K562 (cell line): ENCODE results near the gene NAPB. TPM values are rescaled to one million over a fixed set of nuclear protein-coding genes. Genes with fewer than 3 reads are reported as not detected.
A peak's percentile ranks its signal among the peaks of the same experiment; 100 is the strongest.

Experiments
- CREB3L1 ChIP-seq: fragments of 450-650 bp; IDR thresholded peaks from 2 replicates; pipeline ENCODE4 v1.6.1; 2014; ENCODE audit warnings: low read depth, mild to moderate bottlenecking, moderate library complexity, borderline replicate concordance
- HDAC3 ChIP-seq: fragments of 450-650 bp; IDR thresholded peaks from 2 replicates; pipeline ENCODE4 v1.6.1; 2018; ENCODE audit warnings: borderline replicate concordance, mild to moderate bottlenecking, moderate library complexity; ENCODE audit not compliant: partially characterized antibody
- MGA ChIP-seq: fragments of 450-650 bp; IDR thresholded peaks from 2 replicates; pipeline ENCODE4 v1.6.1; 2016; ENCODE audit warnings: mild to moderate bottlenecking, moderate library complexity
- MNT ChIP-seq, 2 experiments: fragments of 450-650 bp; conservative IDR thresholded peaks; 2 replicates each; pipeline ENCODE4 v1.6.1; 2017; ENCODE audit warnings: mild to moderate bottlenecking in 2 of 2, moderate library complexity in 2 of 2
- SIN3B ChIP-seq: fragments of 450-650 bp; IDR thresholded peaks from 2 replicates; pipeline ENCODE4 v1.6.1; 2017; ENCODE audit warnings: low read depth, mild to moderate bottlenecking, moderate library complexity
- U2AF2 ChIP-seq: fragments of 200-400 bp; formaldehyde crosslinking; optimal IDR thresholded peaks from 2 replicates; pipeline ENCODE3; 2017; ENCODE audit warnings: low read depth, mild to moderate bottlenecking, low read length
- ZNF444 ChIP-seq: fragments of 250-450 bp; sonication (Bioruptor Pico); IDR thresholded peaks from 2 replicates; pipeline ENCODE4 v1.4.0; 2020; ENCODE audit warnings: mild to moderate bottlenecking, moderate library complexity
- polyA plus RNA-seq, 8 experiments: library from polyadenylated mRNA; depleted of rRNA in 4 of 8; stranded (reverse) in 5 of 8; unstranded in 3 of 8; fragments of >200 nt; fragmentation: Nextera tagmentation in 2 of 8; fragmentation: Illumina TruSeq in 1 of 8; extraction: Ambion mirVana in 2 of 8; extraction: Trizol in 1 of 8; gene quantifications; 2 replicates each; pipeline versions ENCODE4 v1.2.1 to v1.2.3, GENCODE V29; 2011 to 2014; ENCODE audit warnings: inconsistent platforms in 1 of 8, missing spikeins in 1 of 8
- total RNA-seq, 7 experiments: library from RNA; depleted of rRNA in 6 of 7; stranded (reverse); fragments of >200 nt in 6 of 7; fragmentation: Illumina TruSeq in 2 of 7; extraction: Trizol in 2 of 7; gene quantifications; 2 replicates each; pipeline versions ENCODE4 v1.2.1 to v1.2.3, GENCODE V29; 2011 to 2021; ENCODE audit warnings: low replicate concordance in 1 of 7
- TF ChIP-seq, protein P1 (sequence below), 2 experiments: IDR thresholded peaks; 2 replicates each; pipeline ENCODE4 v1.6.1; 2011; ENCODE audit warnings: borderline replicate concordance in 1 of 2, control low read depth in 1 of 2, low read depth in 1 of 2, low read length in 1 of 2, mild to moderate bottlenecking in 1 of 2, mixed read lengths in 1 of 2, moderate library complexity in 1 of 2; ENCODE audit not compliant: insufficient read depth in 1 of 2, insufficient read length in 1 of 2, poor library complexity in 1 of 2, severe bottlenecking in 1 of 2; ENCODE audit errors: extremely low read depth in 1 of 2

The NAPB gene
- total and polyA plus RNA-seq, 9 of the 15 experiments (the other 6 are each of a cell fraction or from before 2014, with no cell fraction given) = 1.4 to 7.7 (median 5.2) TPM

DNA sequence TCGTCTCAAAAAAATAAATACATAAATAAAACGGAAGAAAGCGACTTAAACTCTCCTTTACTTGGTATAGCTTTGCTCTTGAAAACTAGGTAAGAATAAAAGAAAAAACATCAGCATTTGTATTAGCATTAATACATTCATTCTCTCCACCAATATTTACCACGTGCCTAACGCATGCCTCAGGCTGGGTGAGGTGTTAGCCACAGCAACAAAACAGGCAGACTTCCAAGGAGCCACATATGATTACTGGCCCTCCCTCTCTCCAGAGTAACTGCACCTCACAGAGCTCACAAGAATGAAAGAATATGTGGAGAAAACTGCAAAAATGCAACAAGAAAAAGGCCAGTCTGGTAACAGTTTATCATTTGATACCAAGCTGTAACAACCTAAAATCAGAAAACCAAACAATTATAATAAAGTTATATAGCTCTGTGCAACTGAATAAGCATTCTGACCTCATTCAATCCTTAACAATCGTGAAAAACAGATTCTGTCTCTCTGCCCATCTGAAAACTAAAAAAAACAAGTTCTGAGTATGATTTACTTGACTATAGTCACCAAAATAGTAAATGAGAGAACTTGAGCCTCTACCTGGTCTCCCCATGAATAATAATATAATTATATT is 5.2 kb downstream of the NAPB start (continued):
- TF ChIP-seq MGA (peak; percentile 75), MNT (conservative IDR thresholded peaks at IDR 0.05) (0 out of 4 replicates have a peak, but pooled peaks of 1 of the 2 experiments have one; percentile 44), U2AF2 (no peak), HDAC3 (no peak), CREB3L1 (no peak), SIN3B (no peak), ZNF444 (CRISPR knock-in tag) (no peak)
- TF ChIP-seq, protein P1, sequence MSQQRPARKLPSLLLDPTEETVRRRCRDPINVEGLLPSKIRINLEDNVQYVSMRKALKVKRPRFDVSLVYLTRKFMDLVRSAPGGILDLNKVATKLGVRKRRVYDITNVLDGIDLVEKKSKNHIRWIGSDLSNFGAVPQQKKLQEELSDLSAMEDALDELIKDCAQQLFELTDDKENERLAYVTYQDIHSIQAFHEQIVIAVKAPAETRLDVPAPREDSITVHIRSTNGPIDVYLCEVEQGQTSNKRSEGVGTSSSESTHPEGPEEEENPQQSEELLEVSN (IDR thresholded peaks at IDR 0.05; ENCODE audit: borderline replicate concordance in 1 of 2, extremely low read depth in 1 of 2, insufficient read depth in 1 of 2, insufficient read length in 1 of 2, low read depth in 1 of 2, low read length in 1 of 2, poor library complexity in 1 of 2, severe bottlenecking in 1 of 2) = peak in 1 of 2 experiments; percentile 47
